NCI-H187 (cell line): Measurements from ENCODE around the gene COA3.

Experiments used
- DNase-seq, 2 experiments: peaks; one replicate each; lab custom pipeline; 2025; lab: John Stamatoyannopoulos, UW

The COA3 gene

GRCh38 chr17:42817866-42818265, 19.4 kb upstream of the COA3 start:
- DNase-seq: no peak

DNA sequence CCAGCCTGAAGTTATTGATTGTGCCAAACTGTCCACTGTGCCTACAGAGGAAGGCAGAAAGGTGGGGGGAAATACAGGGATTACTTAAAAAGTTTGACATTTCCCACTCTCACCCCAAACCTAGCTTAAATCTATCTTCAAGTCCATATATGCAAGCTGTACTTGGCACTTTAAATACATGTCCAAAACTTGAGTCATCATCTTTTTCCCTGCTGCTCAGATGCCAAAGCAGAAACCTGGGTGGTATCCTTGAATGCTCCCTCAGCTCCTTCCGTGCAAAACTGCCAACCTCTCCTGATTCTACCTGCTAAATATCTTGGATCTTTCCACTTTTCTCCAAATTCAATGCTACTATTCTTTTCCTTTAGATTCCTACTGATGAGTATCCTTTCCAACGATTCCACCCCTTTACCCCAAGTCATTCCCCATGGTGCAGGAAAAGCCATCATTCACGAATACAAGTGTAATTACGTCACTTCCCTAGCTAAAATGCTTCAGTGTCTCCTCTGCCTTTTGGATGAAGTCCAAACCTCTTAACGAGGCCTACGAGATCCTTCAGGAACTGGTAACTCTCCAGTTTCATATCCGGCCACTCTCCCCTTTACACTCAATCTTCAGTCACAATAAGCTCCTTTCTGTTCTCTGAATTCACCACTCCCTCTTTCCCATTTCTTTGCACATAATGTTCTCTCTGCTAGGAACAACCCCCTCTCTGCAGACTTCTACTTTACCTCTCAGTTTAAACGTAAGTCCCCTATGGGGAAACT, 16.3 kb upstream of the COA3 start:
- DNase-seq: no peak

- no peak for DNase-seq
These were observed 10.7 kb upstream of the COA3 start for GRCh38 chr17:42809250-42809649.

DNA sequence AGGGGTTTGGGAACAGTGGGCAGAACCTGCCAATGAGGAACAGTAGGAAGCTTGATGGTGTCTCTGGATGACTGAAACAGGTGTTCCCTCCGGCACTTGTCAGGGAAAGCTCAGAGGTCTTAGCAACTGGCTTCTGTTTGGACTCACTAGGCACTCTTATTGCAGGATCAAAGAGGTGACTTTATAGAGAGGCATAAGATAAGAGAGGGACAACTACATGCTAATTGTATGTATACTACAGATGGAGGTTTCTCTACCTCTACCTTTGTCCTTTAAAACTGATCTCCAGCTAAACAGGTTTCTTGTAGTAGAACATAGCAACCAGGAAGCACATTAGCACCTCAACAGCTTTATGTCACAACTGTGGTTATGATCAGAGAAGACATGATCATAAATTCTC, 7.7 kb upstream of the COA3 start:
- no peak for DNase-seq

DNA sequence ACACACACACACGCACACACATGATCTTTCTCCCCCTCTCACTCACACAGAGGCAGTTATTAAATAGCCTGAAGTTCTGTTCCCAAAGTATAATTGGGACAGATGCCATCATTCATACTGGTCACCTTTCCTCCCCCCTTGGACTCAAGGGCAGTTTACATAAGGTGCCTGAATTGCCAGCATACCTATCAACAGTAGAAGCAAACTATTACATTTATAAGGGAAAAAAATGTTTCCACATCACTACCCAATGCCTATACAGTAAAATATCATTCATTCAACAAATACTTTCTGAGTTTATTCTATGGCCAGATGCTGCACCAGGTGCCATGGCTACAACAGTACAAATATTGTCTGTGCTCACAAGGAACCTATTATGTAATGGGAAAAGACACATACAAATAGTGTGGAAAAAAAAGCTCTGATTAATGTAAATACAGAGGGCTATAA, 6.4 kb upstream of the COA3 start:
- DNase-seq: no peak

GRCh38 chr17:42803074-42803883, 4.8 kb upstream of the COA3 start:
- no peak for DNase-seq

- DNase-seq: no peak
These were observed 507 bp downstream of the COA3 start for GRCh38 chr17:42798011-42798382.

DNA sequence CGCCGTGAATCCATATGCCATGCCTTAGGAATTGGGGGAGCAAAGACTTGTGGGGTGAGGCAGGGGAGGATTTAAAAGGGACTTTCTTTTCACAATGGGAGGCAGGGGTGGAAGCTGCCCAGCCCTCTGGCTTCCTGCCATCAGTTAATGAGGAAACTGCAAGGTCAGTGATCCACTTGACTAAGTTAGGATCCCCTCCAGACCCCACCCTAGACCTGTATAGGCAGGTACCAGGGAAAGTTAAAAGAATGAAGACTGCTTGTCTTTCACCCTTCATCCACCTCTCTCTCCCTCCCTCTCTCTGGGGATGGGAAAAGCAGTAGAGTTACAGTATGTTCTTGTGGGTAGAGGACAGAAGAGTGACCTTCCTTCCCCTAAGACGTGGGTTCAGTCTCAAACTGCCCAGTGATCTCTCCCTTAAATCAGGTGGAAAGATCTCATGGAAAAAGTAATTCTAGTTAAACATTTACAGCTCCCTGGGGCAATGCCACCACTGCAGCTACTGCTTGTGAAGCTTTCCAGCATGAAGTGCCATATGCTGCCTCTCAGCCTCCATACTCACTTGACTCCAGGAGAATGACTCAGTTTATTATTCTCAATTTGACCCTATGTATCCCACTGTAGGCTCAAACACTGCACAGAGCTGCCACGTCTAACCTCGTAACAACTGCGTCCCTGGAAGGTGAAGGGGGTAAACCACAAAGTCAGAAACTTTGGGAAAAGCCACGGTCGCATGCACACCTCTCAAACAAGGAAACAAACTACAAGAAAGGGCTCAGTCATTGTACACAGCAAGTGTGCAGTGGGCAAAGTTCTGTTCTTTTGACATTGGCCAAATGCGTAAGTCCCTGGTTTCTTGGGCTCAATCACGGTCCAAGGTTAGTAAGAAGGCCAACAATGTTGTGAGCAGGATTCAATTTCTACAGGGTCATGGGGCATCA, 1.2 kb downstream of the COA3 start:
- DNase-seq: no peak

DNA sequence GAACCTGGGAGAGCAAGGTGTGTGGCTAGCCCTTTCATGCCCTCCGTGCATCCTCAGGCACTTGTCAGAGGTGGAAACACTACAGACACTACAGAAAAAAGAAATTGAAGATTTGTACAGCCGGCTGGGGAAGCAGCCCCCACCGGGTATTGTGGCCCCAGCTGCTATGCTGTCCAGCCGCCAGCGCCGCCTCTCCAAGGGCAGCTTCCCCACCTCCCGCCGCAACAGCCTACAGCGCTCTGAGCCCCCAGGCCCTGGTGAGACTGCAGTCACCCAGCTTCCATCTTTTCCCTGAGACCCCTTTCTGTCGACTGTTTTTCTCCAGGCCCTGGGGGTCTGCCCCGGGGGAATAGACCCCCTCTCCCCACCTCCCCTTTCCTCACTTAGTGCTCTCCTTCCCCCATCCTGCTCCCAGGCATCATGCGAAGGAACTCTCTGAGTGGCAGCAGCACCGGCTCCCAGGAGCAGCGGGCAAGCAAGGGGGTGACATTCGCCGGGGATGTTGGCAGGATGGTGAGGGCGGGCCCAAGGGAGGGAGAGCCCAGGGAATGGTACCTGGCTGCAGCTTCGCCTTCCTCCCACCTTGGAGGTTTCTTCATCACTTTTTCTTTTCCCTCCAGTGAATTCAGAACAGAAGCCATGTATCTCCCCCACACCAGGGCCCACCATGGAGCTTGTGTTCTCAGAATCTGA, 2.3 kb downstream of the COA3 start:
- DNase-seq: no peak

GRCh38 chr17:42795465-42795864, 3.0 kb downstream of the COA3 start:
- no peak for DNase-seq

GRCh38 chr17:42795061-42795460, 3.4 kb downstream of the COA3 start:
- no peak for DNase-seq

- DNase-seq: no peak
These were observed 6.0 kb downstream of the COA3 start for GRCh38 chr17:42792545-42792944.

DNA sequence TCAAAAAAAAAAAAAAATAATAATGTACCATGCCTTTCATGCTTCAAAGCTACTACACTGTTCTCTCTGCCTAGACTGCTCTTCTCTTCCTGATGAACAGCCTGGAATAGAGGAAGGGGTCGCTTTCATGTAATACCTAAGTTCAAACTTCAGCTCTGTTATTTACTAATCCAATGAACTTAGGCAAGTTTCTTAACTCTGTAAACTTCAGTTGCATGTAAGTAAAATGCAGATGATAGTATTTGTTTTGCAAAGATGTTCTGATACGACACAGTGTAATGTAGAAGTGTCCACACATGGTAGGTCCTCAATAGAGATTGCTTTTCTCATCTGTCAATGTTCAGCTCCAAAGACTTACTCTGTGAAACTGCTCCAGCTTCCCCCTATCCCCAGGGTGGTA, 6.6 kb downstream of the COA3 start:
- DNase-seq: no peak

DNA sequence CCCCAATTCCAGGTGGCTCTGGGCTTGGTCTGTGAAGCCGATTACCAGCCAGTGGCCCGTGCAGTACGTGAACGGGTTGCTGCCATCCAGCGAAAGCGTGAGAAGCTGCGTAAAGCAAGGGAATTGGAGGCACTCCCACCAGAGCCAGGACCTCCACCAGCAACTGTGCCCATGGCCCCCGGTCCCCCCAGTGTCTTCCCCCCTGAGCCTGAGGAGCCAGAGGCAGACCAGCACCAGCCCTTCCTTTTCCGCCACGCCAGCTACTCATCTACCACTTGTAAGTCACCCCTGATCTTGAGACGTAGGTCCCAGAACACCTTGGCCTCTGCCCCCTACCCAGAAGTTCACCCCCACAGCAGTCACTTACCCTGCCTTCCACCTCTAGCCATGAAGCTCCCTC, 11.2 kb downstream of the COA3 start:
- DNase-seq: no peak

- DNase-seq: no peak
These were observed 13.5 kb downstream of the COA3 start for GRCh38 chr17:42784811-42785592.

DNA sequence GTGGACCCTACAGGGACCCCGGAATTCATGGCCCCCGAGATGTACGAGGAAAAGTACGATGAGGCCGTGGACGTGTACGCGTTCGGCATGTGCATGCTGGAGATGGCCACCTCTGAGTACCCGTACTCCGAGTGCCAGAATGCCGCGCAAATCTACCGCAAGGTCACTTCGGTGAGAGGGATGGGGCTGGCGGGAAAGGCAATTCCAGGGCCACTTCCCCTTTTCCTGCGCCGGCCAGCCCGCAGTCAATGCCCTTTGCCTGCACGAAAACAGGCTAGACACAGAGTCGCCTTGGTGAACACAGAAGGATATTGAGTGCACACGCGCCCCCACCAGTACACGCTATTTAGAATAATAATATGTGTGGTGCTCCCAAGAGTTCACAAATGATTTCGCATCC, 14.1 kb downstream of the COA3 start:
- DNase-seq: no peak

- no peak for DNase-seq
These were observed 14.7 kb downstream of the COA3 start for GRCh38 chr17:42783791-42784138.

- no peak for DNase-seq
These were observed 15.3 kb downstream of the COA3 start for GRCh38 chr17:42783062-42783790.

GRCh38 chr17:42782166-42783061, 16.1 kb downstream of the COA3 start:
- no peak for DNase-seq
